RPMI8226 (cell line): Measurements from ENCODE around the gene PTPRD.
"Not testable (repeated sequence)": the region's sequence is repeated elsewhere in the genome, so short reads cannot be mapped to it uniquely, and the experiment has no call there.

Source experiments
- DNase-seq: peaks from one replicate; pipeline ENCODE4 v3.0.0-alpha.2; 2015

Gene PTPRD

GRCh38 chr9:9099646-9100045, 1513.2 kb downstream of the PTPRD start:
- DNase-seq, result no peak

GRCh38 chr9:9097254-9097653, 1515.5 kb downstream of the PTPRD start:
- DNase-seq, result not testable (repeated sequence)

DNA sequence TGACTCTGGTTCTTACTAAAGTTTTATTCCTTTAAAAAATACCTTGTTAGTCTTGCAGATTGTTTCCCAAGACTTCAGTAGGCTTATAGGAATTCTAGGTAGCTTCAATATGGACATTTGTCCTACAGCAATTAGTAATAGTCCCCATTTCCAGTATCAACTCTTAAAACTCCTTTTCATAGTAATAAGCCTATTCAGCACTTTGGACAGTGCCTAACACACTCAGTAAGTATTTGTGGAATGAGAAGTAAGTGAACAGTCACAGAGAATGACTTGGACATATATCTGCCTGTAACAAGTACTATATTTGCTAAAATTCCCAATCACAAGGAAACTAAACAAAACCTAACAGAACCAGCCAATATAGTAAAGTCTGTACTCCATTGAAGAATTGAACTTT, 1521.4 kb downstream of the PTPRD start:
- no peak for DNase-seq

- DNase-seq, result no peak
These were observed 1533.3 kb downstream of the PTPRD start for GRCh38 chr9:9079473-9079872.

- no peak for DNase-seq
These were observed 1534.5 kb downstream of the PTPRD start for GRCh38 chr9:9078301-9078700.

GRCh38 chr9:9061627-9062026, 1551.2 kb downstream of the PTPRD start:
- DNase-seq, result no peak

- DNase-seq, result no peak
These were observed 1558.3 kb downstream of the PTPRD start for GRCh38 chr9:9054354-9054992.

DNA sequence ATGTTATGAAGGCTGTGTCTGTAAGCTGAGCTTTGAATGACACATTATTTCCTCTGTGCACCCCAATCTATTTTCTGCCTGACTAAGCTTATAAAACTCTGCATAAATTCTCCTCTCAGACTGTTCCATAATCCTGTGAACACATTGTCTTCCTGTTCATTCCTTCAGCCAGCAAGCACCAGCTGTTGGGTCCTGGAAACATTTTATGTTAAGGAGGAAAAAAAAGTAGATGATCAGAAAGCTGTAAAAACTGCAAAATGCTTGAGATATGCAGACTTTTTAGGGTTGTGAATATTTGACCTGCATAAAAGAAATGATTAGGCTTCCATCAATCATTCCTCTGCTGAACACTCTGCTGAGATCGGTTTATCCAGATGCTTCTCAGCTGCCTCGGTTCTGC, 1567.2 kb downstream of the PTPRD start:
- DNase-seq, result no peak

GRCh38 chr9:9045072-9045471, 1567.7 kb downstream of the PTPRD start:
- no peak for DNase-seq

DNA sequence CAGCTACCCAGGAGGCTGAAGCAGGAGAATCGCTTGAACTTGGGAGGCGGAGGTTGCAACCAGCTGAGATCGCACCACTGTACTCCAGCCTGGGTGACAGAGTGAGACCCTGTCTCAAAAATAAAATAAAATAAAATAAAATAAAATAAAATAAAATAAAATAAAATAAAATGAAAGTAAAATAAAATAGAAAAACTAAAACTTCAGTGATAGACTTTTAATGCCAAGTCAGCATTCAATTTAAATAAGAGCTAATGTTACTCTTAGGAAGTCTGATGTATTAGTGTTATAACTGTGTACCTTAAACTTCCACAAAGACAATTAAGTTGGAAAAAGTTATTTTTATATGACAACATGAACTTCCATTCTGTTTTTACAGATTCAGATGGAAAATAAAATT, 1569.0 kb downstream of the PTPRD start:
- DNase-seq, result not testable (repeated sequence)

DNA sequence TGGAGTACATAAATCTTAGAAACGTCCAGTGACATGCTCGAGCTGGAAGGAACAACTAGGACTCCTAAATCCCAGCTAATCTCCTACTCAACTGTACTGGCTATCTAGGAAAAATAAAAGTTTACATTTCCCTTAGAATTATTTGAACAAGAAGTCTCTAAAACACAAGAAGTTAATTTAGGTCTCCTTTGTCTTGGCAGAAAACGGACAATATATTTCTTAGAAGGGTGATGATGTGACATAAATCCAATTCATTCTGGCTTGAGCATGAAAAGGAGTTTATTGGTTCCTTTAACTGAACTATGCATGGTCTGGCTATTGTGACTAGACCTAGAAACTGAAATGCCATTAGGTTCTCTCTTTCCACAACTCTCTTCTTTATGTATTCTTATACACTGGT, 1571.0 kb downstream of the PTPRD start:
- DNase-seq, result no peak

DNA sequence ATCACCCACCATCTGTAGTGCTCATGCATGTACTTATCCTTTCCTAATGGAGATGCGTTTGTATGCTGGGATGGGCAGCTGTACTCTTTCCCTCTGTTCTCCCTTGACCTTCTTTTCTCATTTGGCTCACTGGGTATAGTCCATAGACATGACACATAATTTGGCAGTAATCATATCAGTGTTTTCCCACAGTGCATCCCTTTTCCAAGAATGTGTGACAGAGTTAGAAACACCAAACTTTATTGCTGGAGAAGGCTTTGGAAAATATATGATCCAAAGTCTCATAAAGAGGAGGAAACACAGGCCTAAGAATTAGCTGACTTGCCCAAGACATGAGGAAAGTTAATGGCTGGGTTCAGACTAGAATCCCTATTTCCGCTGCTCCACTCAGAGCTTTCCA, 1579.8 kb downstream of the PTPRD start:
- DNase-seq, result no peak

GRCh38 chr9:9016597-9016996, 1596.2 kb downstream of the PTPRD start:
- DNase-seq, result no peak

DNA sequence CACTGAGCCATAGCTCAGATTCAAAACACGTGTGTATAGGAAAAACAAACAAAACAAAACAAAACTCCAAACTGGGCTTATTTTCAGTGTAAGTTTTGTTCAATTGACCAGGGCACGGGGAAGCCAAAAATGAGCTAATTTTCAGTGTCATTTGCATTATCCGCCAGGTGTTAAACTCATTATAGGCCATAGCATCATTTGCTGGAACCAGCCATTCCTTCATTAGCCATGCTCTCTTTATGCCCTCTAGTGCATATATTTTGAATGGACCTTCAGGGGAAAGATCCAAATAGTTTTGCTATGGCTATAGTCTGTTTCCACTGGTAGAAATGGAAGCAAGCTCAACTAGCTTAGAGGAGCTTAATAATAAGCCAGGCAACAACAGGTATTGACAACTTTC, 1608.0 kb downstream of the PTPRD start:
- no peak for DNase-seq

- peak; percentile 5 for DNase-seq
These were observed 1609.8 kb downstream of the PTPRD start for GRCh38 chr9:9002826-9003583.

DNA sequence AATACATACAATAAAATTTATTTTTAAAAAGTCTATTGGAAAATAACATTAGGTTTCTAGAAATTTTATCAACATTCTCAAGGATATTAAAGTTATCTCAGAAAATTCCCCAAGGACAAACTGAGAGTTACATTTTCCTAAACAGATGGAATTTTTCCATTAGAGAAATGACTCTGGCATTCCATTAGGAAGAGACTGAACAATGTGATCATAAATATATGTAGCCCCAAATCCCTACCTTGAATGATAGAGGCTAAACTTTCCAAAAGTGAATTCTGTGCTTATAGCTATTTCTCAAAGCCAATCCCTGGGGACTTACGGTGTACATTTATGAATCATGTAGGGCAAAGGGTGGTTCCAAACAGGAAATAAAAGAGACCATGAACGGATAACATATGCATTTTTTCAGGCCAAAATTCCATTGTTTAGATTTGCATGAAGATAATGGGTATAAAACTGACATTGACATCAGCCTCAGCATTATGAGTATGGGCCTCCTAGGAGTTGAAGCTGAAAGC, 1632.2 kb downstream of the PTPRD start:
- no peak for DNase-seq

GRCh38 chr9:8978334-8978733, 1634.5 kb downstream of the PTPRD start:
- DNase-seq, result no peak

- DNase-seq, result not testable (repeated sequence)
These were observed 1644.5 kb downstream of the PTPRD start for GRCh38 chr9:8968350-8968749.

DNA sequence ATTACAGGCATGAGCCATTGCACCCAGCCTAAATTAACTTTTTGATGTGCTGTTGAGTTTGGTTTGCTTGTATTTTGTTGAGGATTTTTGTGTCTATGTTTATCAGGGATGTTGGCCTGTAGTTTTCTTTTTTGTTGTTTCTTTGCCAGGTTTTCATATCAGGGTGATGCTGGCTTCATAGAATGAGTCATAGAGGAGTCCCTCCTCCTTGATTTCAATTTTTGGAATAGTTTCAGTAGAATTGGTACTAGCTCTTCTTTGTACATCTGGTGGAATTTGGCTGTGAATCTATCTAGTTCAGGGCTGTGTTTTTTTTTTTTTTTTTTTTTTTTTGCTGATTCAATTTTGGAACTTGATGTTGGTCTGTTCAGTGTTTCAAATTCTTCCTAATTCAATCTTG, 1648.9 kb downstream of the PTPRD start:
- DNase-seq, result no peak

- no peak for DNase-seq
These were observed 1650.7 kb downstream of the PTPRD start for GRCh38 chr9:8962084-8962483.

DNA sequence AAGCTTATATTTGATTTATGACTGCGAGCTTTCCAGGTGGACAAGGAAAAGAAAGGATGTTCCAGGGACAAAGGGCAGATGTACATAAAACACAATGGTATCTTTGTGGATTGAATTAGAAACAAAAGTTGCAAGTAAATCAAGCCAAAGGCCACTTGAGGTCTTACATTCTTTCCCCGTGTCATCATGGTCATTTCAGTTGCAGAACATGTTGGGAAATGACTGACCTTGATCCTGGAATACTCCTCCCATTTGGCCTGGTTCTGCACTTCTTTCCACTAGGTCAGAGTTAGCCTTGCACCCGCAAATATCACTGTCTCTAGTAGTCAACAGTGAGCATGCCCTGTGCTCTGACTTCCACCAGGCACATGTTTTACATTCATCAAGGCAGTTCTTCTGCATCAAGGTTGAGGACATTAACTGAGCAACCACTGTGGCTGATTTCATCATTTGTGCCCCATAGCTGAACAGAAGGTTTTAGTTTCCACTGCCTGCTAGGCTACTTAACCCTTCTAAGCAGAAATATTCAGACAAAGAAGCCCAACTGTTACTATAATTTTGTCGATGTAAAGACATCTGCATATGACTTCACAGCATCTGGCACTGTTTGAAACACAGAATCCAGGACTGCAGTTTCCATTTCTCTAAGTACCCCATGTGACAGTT, 1651.5 kb downstream of the PTPRD start:
- DNase-seq, result no peak

DNA sequence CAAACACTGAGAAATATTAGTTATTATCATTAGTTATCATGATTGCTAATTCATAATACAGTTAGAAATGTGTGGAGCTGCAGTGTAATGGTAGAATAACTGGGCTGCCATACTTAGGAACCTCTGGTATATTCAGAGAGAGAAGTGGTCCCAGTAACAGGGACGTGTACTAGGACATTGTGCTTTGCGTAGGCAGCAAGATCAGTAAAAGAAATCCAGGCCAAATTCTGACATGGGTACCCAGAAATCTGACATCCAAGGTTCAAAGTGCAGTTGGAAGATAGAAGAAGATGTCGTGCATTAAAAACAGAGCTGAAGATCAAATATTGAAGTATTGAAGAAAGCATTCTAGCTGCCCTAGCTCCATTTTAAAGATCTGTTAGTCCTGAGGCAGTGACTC, 1652.5 kb downstream of the PTPRD start:
- DNase-seq, result no peak

DNA sequence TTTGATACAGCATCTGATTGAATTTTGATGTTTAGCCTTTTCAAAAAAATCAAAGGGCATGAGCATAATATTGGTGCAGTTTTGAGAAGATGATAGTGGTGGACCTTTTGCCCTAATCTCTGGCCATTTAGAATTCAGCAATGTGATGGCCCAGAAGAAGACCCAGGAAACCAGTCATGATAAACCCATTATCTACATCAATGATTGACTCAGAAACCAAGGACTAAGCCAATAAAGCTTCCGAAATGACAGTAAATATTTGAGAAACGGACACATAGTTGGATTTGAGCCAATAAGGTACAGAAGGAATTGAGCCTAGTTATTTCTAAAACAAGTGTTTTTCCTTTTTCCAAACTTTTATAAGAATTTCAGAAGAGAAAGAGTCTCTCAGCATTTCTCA, 1654.4 kb downstream of the PTPRD start:
- DNase-seq, result no peak

DNA sequence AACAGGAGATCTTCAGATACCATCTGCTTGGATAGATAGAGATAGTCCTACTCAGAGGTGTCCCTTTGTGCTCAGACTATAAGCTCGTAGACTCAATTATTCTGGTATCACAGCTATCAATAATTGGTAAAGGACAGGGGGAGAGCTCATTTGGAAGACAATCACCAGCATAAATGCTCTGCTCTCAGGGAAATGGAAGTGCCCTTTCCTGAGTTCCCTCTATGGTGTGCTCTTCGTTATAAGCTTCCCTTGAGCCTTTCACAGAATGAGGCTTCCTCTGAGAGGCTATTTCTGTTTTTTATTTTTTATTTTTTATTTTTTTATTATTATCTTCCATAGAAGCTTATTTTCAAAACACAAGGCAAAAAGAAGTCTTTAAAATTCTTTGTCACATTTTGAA, 1657.5 kb downstream of the PTPRD start:
- no peak for DNase-seq
